HFF-Myc (cell line): ENCODE measurements around the gene RNF213.

Source experiments
- DNase-seq: peaks from one replicate; pipeline ENCODE4 v3.0.0-alpha.2; 2011; ENCODE audit warnings: low read depth; ENCODE audit errors: extremely low read depth
- H3K4me3 ChIP-seq: replicated peaks from 2 replicates; pipeline ENCODE4 v1.5.1; 2011; ENCODE audit warnings: low read depth, mild to moderate bottlenecking, control low read depth, low read length
- CTCF ChIP-seq: IDR thresholded peaks from 2 replicates; pipeline ENCODE4 v1.5.1; 2012; ENCODE audit warnings: mild to moderate bottlenecking, low read depth, low read length, control low read depth; ENCODE audit errors: missing control alignments

The RNF213 gene

GRCh38 chr17:80345841-80346497 lies 85.3 kb downstream of the RNF213 start:
- DNase-seq = no peak
- no peak overlapping the region for H3K4me3 ChIP-seq
- no peak for TF ChIP-seq CTCF

GRCh38 chr17:80346498-80347275 lies 86.0 kb downstream of the RNF213 start:
- TF ChIP-seq CTCF = no peak
- H3K4me3 ChIP-seq = no peak overlapping the region
- DNase-seq = no peak

- H3K4me3 ChIP-seq = no peak overlapping the region
- no peak for TF ChIP-seq CTCF
- DNase-seq = no peak
These were observed 86.9 kb downstream of the RNF213 start for GRCh38 chr17:80347536-80347935.

- no peak overlapping the region for H3K4me3 ChIP-seq
- DNase-seq = no peak
- no peak for TF ChIP-seq CTCF
These were observed 87.3 kb downstream of the RNF213 start for GRCh38 chr17:80347948-80348351.

GRCh38 chr17:80348551-80349150 lies 88.0 kb downstream of the RNF213 start:
- DNase-seq = no peak
- no peak overlapping the region for H3K4me3 ChIP-seq
- no peak for TF ChIP-seq CTCF

- peak; percentile 14 for DNase-seq
- TF ChIP-seq CTCF = no peak
- H3K4me3 ChIP-seq = no peak overlapping the region
These were observed 88.5 kb downstream of the RNF213 start for GRCh38 chr17:80349151-80349651.
